HepG2 (cell line): ENCODE measurements around the gene PLXDC2. TPM values are rescaled to one million over a fixed set of nuclear protein-coding genes. Genes with fewer than 3 reads are reported as not detected.

Source experiments
- ATAC-seq: fragments of 200-7000 bp; cut with Tn5 transposase; 3 replicates; pipeline ENCODE4 v1.9.1; 2020; ENCODE audit warnings: mild to moderate bottlenecking, moderate library complexity
- BruUV-seq: library from RNA; stranded (reverse); fragments of 400-500 nt; replicated peaks from 2 replicates; lab custom pipeline; 2021; lab: Mats Ljungman, UMichigan
- CTCF ChIA-PET: fragments of 300-600 bp; formaldehyde crosslinking; extraction: SDS; loops from one replicate; lab custom pipeline; 2021; ENCODE audit warnings: low total read pairs, inconsistent platforms, low intra/inter-chr PET ratio; lab: Yijun Ruan, JAX
- POLR2A ChIA-PET: fragments of 350-600 bp; sonication (Branson Sonifier 250); formaldehyde crosslinking; loops from one replicate; lab custom pipeline; 2020; ENCODE audit warnings: antibody characterized with exemption, inconsistent platforms; lab: Yijun Ruan, JAX
- DNase-seq: peaks from one replicate; pipeline ENCODE4 v3.0.0-alpha.2; 2015; ENCODE audit warnings: low spot score
- FAIRE-seq: peaks from 3 replicates; lab custom pipeline; 2011; peaks lifted over from hg19 to GRCh38; lab: Jason Lieb, UNC
- H2AFZ ChIP-seq: one replicate; pipeline ENCODE4 v1.6.1; 2011; ENCODE audit warnings: low read length, inconsistent platforms
- H3K27ac ChIP-seq: fragments of 300-600 bp; 3 replicates; pipeline ENCODE4 v1.8.0; 2011; ENCODE audit warnings: mixed run types, mild to moderate bottlenecking, mixed read lengths, low read length, inconsistent platforms; ENCODE audit not compliant: insufficient read depth; ENCODE audit errors: extremely low read length
- H3K27me3 ChIP-seq, 2 experiments: fragments of 200-600 bp in 1 of 2; 2 replicates in 1 of 2; 3 replicates in 1 of 2; pipeline versions ENCODE4 v1.6.0 to v1.8.0; 2011; ENCODE audit warnings: low read length in 2 of 2, mild to moderate bottlenecking in 2 of 2, moderate library complexity in 2 of 2, inconsistent platforms in 1 of 2; ENCODE audit not compliant: insufficient read depth in 2 of 2, control insufficient read depth in 1 of 2
- H3K36me3 ChIP-seq, 2 experiments: fragments of 200-600 bp in 1 of 2; replicated peaks in 1 of 2; 2 replicates in 1 of 2; 3 replicates in 1 of 2; pipeline versions ENCODE4 v1.5.1 to v1.8.0; 2011; ENCODE audit warnings: low read length in 2 of 2, inconsistent platforms in 1 of 2; ENCODE audit not compliant: insufficient read depth in 2 of 2, control insufficient read depth in 1 of 2
- H3K4me1 ChIP-seq: 2 replicates; pipeline ENCODE4 v1.5.1; 2012; ENCODE audit warnings: low read length, inconsistent platforms; ENCODE audit not compliant: insufficient read depth
- H3K4me2 ChIP-seq: 2 replicates; pipeline ENCODE4 v1.6.0; 2011; ENCODE audit warnings: low read depth, low read length, inconsistent platforms
- H3K4me3 ChIP-seq, 3 experiments: fragments of 200-600 bp in 1 of 3; sonication (generic), shearing (Covaris generic) in 1 of 3; replicated peaks in 1 of 3; 2 replicates each; pipeline ENCODE4 v1.5.1; 2011 to 2016; ENCODE audit warnings: low read length in 3 of 3, inconsistent platforms in 2 of 3, low read depth in 2 of 3, mild to moderate bottlenecking in 2 of 3, control low read depth in 1 of 3, mixed read lengths in 1 of 3; ENCODE audit not compliant: insufficient read depth in 1 of 3
- H3K79me2 ChIP-seq: one replicate; pipeline ENCODE4 v1.6.1; 2011; ENCODE audit warnings: low read length, inconsistent platforms; ENCODE audit not compliant: insufficient read depth
- H3K9ac ChIP-seq: 2 replicates; pipeline ENCODE4 v1.6.0; 2011; ENCODE audit warnings: mild to moderate bottlenecking, low read depth, low read length, inconsistent platforms; ENCODE audit not compliant: insufficient read depth
- H3K9me3 ChIP-seq: 2 replicates; pipeline ENCODE4 v1.5.1; 2012; ENCODE audit warnings: mild to moderate bottlenecking, low read length
- H4K20me1 ChIP-seq: 2 replicates; pipeline ENCODE4 v1.6.0; 2011; ENCODE audit warnings: inconsistent platforms, mild to moderate bottlenecking, low read length, moderate library complexity; ENCODE audit not compliant: insufficient read depth
- BRCA1 ChIP-seq: sonication (generic); formaldehyde crosslinking; IDR thresholded peaks from 2 replicates; pipeline ENCODE4 v1.4.0; 2020; ENCODE audit warnings: missing genetic modification reagents
- EHMT2 ChIP-seq: fragments of 200-600 bp; sonication (generic); IDR thresholded peaks from 2 replicates; pipeline ENCODE4 v1.7.0; 2017; ENCODE audit warnings: antibody characterized with exemption, low read depth, low read length, borderline replicate concordance
- FOSL1 ChIP-seq: sonication (generic); formaldehyde crosslinking; IDR thresholded peaks from 2 replicates; pipeline ENCODE4 v1.9.0; 2021; ENCODE audit warnings: missing genetic modification reagents, borderline replicate concordance
- KDM4B ChIP-seq: sonication (generic); formaldehyde crosslinking; IDR thresholded peaks from 2 replicates; pipeline ENCODE4 v1.4.0; 2020; ENCODE audit warnings: missing genetic modification reagents
- NCOA2 ChIP-seq: sonication (generic); formaldehyde crosslinking; IDR thresholded peaks from 2 replicates; pipeline ENCODE4 v1.8.0; 2022; ENCODE audit warnings: inconsistent platforms
- ZC3H4 ChIP-seq: sonication (generic); formaldehyde crosslinking; IDR thresholded peaks from 2 replicates; pipeline ENCODE4 v1.4.0; 2020; ENCODE audit warnings: missing genetic modification reagents, borderline replicate concordance
- ZFP36L2 ChIP-seq: sonication (generic); formaldehyde crosslinking; IDR thresholded peaks from 2 replicates; pipeline ENCODE4 v1.4.0; 2020; ENCODE audit warnings: missing genetic modification reagents
- ZFP82 ChIP-seq: sonication (generic); formaldehyde crosslinking; IDR thresholded peaks from 2 replicates; pipeline ENCODE4 v1.5.1; 2020; ENCODE audit warnings: mild to moderate bottlenecking, missing genetic modification reagents, borderline replicate concordance
- ZMYM4 ChIP-seq: sonication (generic); formaldehyde crosslinking; IDR thresholded peaks from 2 replicates; pipeline ENCODE4 v1.8.1; 2023; ENCODE audit warnings: mild to moderate bottlenecking, missing genetic modification reagents
- ZNF30 ChIP-seq: sonication (generic); formaldehyde crosslinking; IDR thresholded peaks from 2 replicates; pipeline ENCODE4 v1.5.0; 2020; ENCODE audit warnings: mild to moderate bottlenecking, missing genetic modification reagents
- ZNF644 ChIP-seq: IDR thresholded peaks from 2 replicates; pipeline ENCODE4 v1.6.1; 2016; ENCODE audit warnings: low read depth
- ZNF75D ChIP-seq: sonication (generic); formaldehyde crosslinking; IDR thresholded peaks from 2 replicates; pipeline ENCODE4 v1.8.1; 2023; ENCODE audit warnings: missing genetic modification reagents, mild to moderate bottlenecking, borderline replicate concordance
- ZSCAN29 ChIP-seq: sonication (generic); formaldehyde crosslinking; conservative IDR thresholded peaks from 2 replicates; pipeline ENCODE4 v1.4.0; 2020; ENCODE audit warnings: mild to moderate bottlenecking, missing genetic modification reagents
- WGBS: methylation state at CpG from one replicate; pipeline ENCODE4 v1.1.6; 2017; ENCODE audit warnings: low lambda C conversion rate; 5-methylcytosine and 5-hydroxymethylcytosine counted together
- in situ Hi-C: cut with HindIII; loops from 2 replicates; pipeline ENCODE4 v1.10.0; 2017; ENCODE audit warnings: low pct_unique_long_range_greater_than_20kb; ENCODE audit not compliant: extremely low pct_ligation_motif_present
- intact Hi-C: fragments of 100-400 bp; cut with micrococcal nuclease; formaldehyde crosslinking; loops from one replicate; pipeline ENCODE4 v1.10.0; 2022; ENCODE audit not compliant: unreplicated experiment
- polyA plus RNA-seq, 8 experiments: library from polyadenylated mRNA; depleted of rRNA in 3 of 8; stranded (reverse) in 7 of 8; unstranded in 1 of 8; fragments of >200 nt; fragmentation: Illumina TruSeq in 4 of 8; extraction: Trizol in 4 of 8; gene quantifications; 2 replicates each; pipeline versions ENCODE4 v1.2.1 to v1.2.3, GENCODE V29; 2011 to 2016; ENCODE audit warnings: low read depth in 4 of 8, missing spikeins in 1 of 8, mixed read lengths in 1 of 8; ENCODE audit not compliant: insufficient read depth in 1 of 8
- total RNA-seq, 5 experiments: library from RNA; depleted of rRNA; stranded (reverse); fragments of >200 nt; fragmentation: Illumina TruSeq; extraction: Trizol; gene quantifications; 2 replicates each; pipeline ENCODE4 v1.2.3, GENCODE V29; 2016; ENCODE audit warnings: low read depth in 1 of 5
- TF ChIP-seq, protein P1 (sequence below): sonication (generic); formaldehyde crosslinking; IDR thresholded peaks from 2 replicates; pipeline ENCODE4 v1.5.0; 2020; ENCODE audit warnings: mild to moderate bottlenecking, missing genetic modification reagents
- TF ChIP-seq, protein P2 (sequence below): sonication (generic); formaldehyde crosslinking; IDR thresholded peaks from 2 replicates; pipeline ENCODE4 v1.4.0; 2020; ENCODE audit warnings: missing genetic modification reagents, borderline replicate concordance
- TF ChIP-seq, protein P3 (sequence below): conservative IDR thresholded peaks from 2 replicates; pipeline ENCODE4 v1.6.1; 2018; ENCODE audit warnings: missing genetic modification reagents
- TF ChIP-seq, protein P4 (sequence below), 2 experiments: fragments of 450-650 bp in 1 of 2; sonication (generic) in 1 of 2; formaldehyde crosslinking; IDR thresholded peaks; 2 replicates each; pipeline versions ENCODE4 v1.5.0 to v1.8.0; 2020 to 2022; ENCODE audit warnings: mild to moderate bottlenecking in 1 of 2, missing genetic modification reagents in 1 of 2

PLXDC2 gene
- total and polyA plus RNA-seq, 2 of the 13 experiments (the other 11 are each of a cell fraction or from before 2014, with no cell fraction given), result 2.1 to 2.4 TPM

DNA sequence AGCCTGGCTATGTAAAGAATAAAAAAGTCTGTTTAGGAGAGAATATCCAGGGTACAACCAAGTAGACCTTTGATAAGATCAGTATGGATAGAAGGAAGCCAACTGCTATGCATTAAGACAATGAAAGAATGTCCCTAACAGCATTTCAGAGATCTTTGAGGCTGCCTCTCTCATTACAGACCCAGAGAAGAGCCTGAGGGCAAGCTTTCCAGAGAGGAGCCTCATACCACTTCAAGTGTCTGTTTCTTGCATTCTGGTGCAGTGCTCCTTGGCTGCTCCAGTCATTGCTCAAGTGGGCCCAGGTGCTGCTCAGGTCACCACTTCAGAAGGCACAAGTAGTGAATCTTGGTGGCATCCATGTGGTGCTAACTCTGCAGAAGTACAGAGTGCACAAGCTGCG, 514.0 kb downstream of the PLXDC2 start:
- H3K4me1 ChIP-seq, result no peaks in the 10 kb centered on the region
- ChIA-PET POLR2A (no interaction called here), CTCF (no interaction called here)
- H3K9me3 ChIP-seq, result peaks cover 72% of the 10 kb centered on the region
- FAIRE-seq, result no peak
- no peak overlapping the region for H3K4me2 ChIP-seq
- TF ChIP-seq FOSL1 (CRISPR knock-in tag) (no peak), NCOA2 (CRISPR knock-in tag) (no peak), KDM4B (CRISPR knock-in tag) (no peak), ZSCAN29 (CRISPR knock-in tag) (no peak), ZNF75D (CRISPR knock-in tag) (no peak), EHMT2 (no peak), ZFP36L2 (no peak), ZC3H4 (CRISPR knock-in tag) (no peak), ZFP82 (no peak), ZMYM4 (CRISPR knock-in tag) (no peak), ZNF644 (CRISPR knock-in tag) (no peak), BRCA1 (CRISPR knock-in tag) (no peak), ZNF30 (CRISPR knock-in tag) (no peak)
- TF ChIP-seq, protein P1, sequence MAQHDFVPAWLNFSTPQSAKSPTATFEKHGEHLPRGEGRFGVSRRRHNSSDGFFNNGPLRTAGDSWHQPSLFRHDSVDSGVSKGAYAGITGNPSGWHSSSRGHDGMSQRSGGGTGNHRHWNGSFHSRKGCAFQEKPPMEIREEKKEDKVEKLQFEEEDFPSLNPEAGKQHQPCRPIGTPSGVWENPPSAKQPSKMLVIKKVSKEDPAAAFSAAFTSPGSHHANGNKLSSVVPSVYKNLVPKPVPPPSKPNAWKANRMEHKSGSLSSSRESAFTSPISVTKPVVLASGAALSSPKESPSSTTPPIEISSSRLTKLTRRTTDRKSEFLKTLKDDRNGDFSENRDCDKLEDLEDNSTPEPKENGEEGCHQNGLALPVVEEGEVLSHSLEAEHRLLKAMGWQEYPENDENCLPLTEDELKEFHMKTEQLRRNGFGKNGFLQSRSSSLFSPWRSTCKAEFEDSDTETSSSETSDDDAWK, result no peak
- TF ChIP-seq, protein P2, sequence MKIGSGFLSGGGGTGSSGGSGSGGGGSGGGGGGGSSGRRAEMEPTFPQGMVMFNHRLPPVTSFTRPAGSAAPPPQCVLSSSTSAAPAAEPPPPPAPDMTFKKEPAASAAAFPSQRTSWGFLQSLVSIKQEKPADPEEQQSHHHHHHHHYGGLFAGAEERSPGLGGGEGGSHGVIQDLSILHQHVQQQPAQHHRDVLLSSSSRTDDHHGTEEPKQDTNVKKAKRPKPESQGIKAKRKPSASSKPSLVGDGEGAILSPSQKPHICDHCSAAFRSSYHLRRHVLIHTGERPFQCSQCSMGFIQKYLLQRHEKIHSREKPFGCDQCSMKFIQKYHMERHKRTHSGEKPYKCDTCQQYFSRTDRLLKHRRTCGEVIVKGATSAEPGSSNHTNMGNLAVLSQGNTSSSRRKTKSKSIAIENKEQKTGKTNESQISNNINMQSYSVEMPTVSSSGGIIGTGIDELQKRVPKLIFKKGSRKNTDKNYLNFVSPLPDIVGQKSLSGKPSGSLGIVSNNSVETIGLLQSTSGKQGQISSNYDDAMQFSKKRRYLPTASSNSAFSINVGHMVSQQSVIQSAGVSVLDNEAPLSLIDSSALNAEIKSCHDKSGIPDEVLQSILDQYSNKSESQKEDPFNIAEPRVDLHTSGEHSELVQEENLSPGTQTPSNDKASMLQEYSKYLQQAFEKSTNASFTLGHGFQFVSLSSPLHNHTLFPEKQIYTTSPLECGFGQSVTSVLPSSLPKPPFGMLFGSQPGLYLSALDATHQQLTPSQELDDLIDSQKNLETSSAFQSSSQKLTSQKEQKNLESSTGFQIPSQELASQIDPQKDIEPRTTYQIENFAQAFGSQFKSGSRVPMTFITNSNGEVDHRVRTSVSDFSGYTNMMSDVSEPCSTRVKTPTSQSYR (CRISPR knock-in tag), result no peak
- TF ChIP-seq, protein P3, sequence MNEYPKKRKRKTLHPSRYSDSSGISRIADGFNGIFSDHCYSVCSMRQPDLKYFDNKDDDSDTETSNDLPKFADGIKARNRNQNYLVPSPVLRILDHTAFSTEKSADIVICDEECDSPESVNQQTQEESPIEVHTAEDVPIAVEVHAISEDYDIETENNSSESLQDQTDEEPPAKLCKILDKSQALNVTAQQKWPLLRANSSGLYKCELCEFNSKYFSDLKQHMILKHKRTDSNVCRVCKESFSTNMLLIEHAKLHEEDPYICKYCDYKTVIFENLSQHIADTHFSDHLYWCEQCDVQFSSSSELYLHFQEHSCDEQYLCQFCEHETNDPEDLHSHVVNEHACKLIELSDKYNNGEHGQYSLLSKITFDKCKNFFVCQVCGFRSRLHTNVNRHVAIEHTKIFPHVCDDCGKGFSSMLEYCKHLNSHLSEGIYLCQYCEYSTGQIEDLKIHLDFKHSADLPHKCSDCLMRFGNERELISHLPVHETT, result no peak
- TF ChIP-seq, protein P4, sequence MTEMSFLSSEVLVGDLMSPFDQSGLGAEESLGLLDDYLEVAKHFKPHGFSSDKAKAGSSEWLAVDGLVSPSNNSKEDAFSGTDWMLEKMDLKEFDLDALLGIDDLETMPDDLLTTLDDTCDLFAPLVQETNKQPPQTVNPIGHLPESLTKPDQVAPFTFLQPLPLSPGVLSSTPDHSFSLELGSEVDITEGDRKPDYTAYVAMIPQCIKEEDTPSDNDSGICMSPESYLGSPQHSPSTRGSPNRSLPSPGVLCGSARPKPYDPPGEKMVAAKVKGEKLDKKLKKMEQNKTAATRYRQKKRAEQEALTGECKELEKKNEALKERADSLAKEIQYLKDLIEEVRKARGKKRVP (CRISPR knock-in tag; IDR thresholded peaks at IDR 0.05), result no peak
- TF ChIP-seq, all 625 proteins: peak for 0
- no TSS peak for BruUV-seq
- Histone ChIP-seq H3K79me2 (no peaks in the 10 kb centered on the region), H3K27me3 (no peaks in the 10 kb centered on the region), H3K9ac (no peak overlapping the region), H4K20me1 (no peaks in the 10 kb centered on the region), H3K4me3 (no peak overlapping the region), H2AFZ (no peak overlapping the region), H3K36me3 (no peaks in the 10 kb centered on the region), H3K27ac (no peak overlapping the region)
- no CpG with 5 or more reads among the region's 1 CpG for WGBS
- intact Hi-C loops (no loop called here), in situ Hi-C loops (no loop called here)
- no peak for ATAC-seq
- no peak for DNase-seq
